ENCODE measurements around the gene SMURF1. TPM values are rescaled to one million over a fixed set of nuclear protein-coding genes. Genes with fewer than 3 reads are reported as not detected.

The SMURF1 gene
- total and polyA plus RNA-seq, 5 experiments from 2014 or later, result 0.95 to 29.1 (median 3.2) TPM

- Mint-ChIP-seq H3K4me3 (no peak overlapping the region), H3K27me3 (no peaks in the 10 kb centered on the region)
- POLR2A ChIA-PET, result no interaction called here
Measured at GRCh38 chr7:99008921-99009530, 134.9 kb downstream of the SMURF1 start.

GRCh38 chr7:99008181-99008631 is 135.7 kb downstream of the SMURF1 start:
- H3K9me3 Mint-ChIP-seq, result no peaks in the 10 kb centered on the region
- POLR2A ChIA-PET, result no interaction called here
- no peaks in the 10 kb centered on the region for H3K27me3 Mint-ChIP-seq
- no peaks in the 10 kb centered on the region for H3K4me1 Mint-ChIP-seq
- no peak for ATAC-seq
- H3K36me3 Mint-ChIP-seq, result peaks cover 9 to 94% (median 48%) of the 10 kb centered on the region in 3 donors
- DNase-seq, result no peak
- H3K27ac Mint-ChIP-seq, result peak overlapping the region in 1 of 10 donors; percentile 11
- H3K4me3 Mint-ChIP-seq, result no peak overlapping the region

More at GRCh38 chr7:99008921-99009530, 134.9 kb downstream of the SMURF1 start:
- no peak for ATAC-seq
- Mint-ChIP-seq H3K4me1 (no peaks in the 10 kb centered on the region), H3K36me3 (peaks cover 9 to 95% (median 51%) of the 10 kb centered on the region in 3 donors), H3K27ac (peak overlapping the region in 1 of 10 donors; percentile 15), H3K9me3 (no peaks in the 10 kb centered on the region)
- no peak for DNase-seq

- no peak for ATAC-seq
- DNase-seq, result no peak
- peak overlapping the region in 2 of 10 donors; percentile 37 to 71 for H3K27ac Mint-ChIP-seq
- peaks cover 5 to 90% (median 37%) of the 10 kb centered on the region in 3 donors for H3K36me3 Mint-ChIP-seq
- POLR2A ChIA-PET, result interaction anchor here (0.6 kb wide), 1 partner anchor 18 kb away, joined by 3 read pairs; no protein-coding TSS in a partner anchor
- no peak overlapping the region for H3K4me3 Mint-ChIP-seq
- H3K9me3 Mint-ChIP-seq, result no peaks in the 10 kb centered on the region
- peaks cover 0 to 3% (median 0%) of the 10 kb centered on the region in 4 donors for H3K4me1 Mint-ChIP-seq
- no peaks in the 10 kb centered on the region for H3K27me3 Mint-ChIP-seq
Measured at GRCh38 chr7:99006739-99007424, 137.0 kb downstream of the SMURF1 start.

GRCh38 chr7:99005776-99006175 is 138.1 kb downstream of the SMURF1 start:
- ATAC-seq (no peak), DNase-seq (no peak)
- H3K27ac Mint-ChIP-seq, result peak overlapping the region in 2 of 10 donors; percentile 36 to 59
- no peaks in the 10 kb centered on the region for H3K27me3 Mint-ChIP-seq
- H3K9me3 Mint-ChIP-seq, result no peaks in the 10 kb centered on the region
- peaks cover 5 to 14% (median 10%) of the 10 kb centered on the region in 4 donors for H3K4me1 Mint-ChIP-seq
- H3K36me3 Mint-ChIP-seq, result peaks cover 5 to 90% (median 30%) of the 10 kb centered on the region in 3 donors
- no peak overlapping the region for H3K4me3 Mint-ChIP-seq
- POLR2A ChIA-PET, result no interaction called here

GRCh38 chr7:99004781-99005500 is 139.0 kb downstream of the SMURF1 start:
- POLR2A ChIA-PET, result interaction anchor here (0.5 kb wide), 1 partner anchor 116 kb away, joined by 5 read pairs; no protein-coding TSS in a partner anchor
- peaks cover 7 to 17% (median 11%) of the 10 kb centered on the region in 4 donors for H3K4me1 Mint-ChIP-seq
- peaks cover 4 to 88% (median 25%) of the 10 kb centered on the region in 3 donors for H3K36me3 Mint-ChIP-seq
- ATAC-seq (no peak), DNase-seq (no peak)
- no peaks in the 10 kb centered on the region for H3K9me3 Mint-ChIP-seq
- H3K4me3 Mint-ChIP-seq, result no peak overlapping the region
- H3K27me3 Mint-ChIP-seq, result no peaks in the 10 kb centered on the region
- H3K27ac Mint-ChIP-seq, result peak overlapping the region in 3 of 10 donors; percentile 9 to 74 (median 31)

GRCh38 chr7:99004216-99004615 is 139.7 kb downstream of the SMURF1 start:
- H3K36me3 Mint-ChIP-seq, result peaks cover 4 to 88% (median 23%) of the 10 kb centered on the region in 3 donors
- H3K9me3 Mint-ChIP-seq, result no peaks in the 10 kb centered on the region
- no peak for DNase-seq
- peaks cover 7 to 17% (median 13%) of the 10 kb centered on the region in 4 donors for H3K4me1 Mint-ChIP-seq
- ATAC-seq, result no peak
- H3K4me3 Mint-ChIP-seq, result no peak overlapping the region
- POLR2A ChIA-PET, result no interaction called here
- H3K27me3 Mint-ChIP-seq, result no peaks in the 10 kb centered on the region
- no peak overlapping the region for H3K27ac Mint-ChIP-seq

- no peak for ATAC-seq
- Mint-ChIP-seq H3K27ac (peak overlapping the region in 1 of 10 donors; percentile 72), H3K9me3 (no peaks in the 10 kb centered on the region), H3K36me3 (peaks cover 4 to 85% (median 23%) of the 10 kb centered on the region in 3 donors), H3K4me1 (peaks cover 7 to 17% (median 13%) of the 10 kb centered on the region in 4 donors), H3K27me3 (no peaks in the 10 kb centered on the region), H3K4me3 (no peak overlapping the region)
- no peak for DNase-seq
- POLR2A ChIA-PET, result no interaction called here
Measured at GRCh38 chr7:99003419-99003818, 140.5 kb downstream of the SMURF1 start.

GRCh38 chr7:99002827-99003212 is 141.1 kb downstream of the SMURF1 start:
- DNase-seq (no peak), ATAC-seq (no peak)
- no peaks in the 10 kb centered on the region for H3K27me3 Mint-ChIP-seq
- peaks cover 4 to 81% (median 23%) of the 10 kb centered on the region in 3 donors for H3K36me3 Mint-ChIP-seq
- H3K4me1 Mint-ChIP-seq, result peaks cover 7 to 17% (median 13%) of the 10 kb centered on the region in 4 donors
- H3K9me3 Mint-ChIP-seq, result no peaks in the 10 kb centered on the region
- POLR2A ChIA-PET, result no interaction called here
- H3K4me3 Mint-ChIP-seq, result peak overlapping the region in 1 of 10 donors; percentile 39
- H3K27ac Mint-ChIP-seq, result peak overlapping the region in 2 of 10 donors; percentile 4 to 82

- DNase-seq, result no peak
- peaks cover 4 to 81% (median 23%) of the 10 kb centered on the region in 3 donors for H3K36me3 Mint-ChIP-seq
- H3K4me1 Mint-ChIP-seq, result peaks cover 7 to 17% (median 13%) of the 10 kb centered on the region in 4 donors
- no peak for ATAC-seq
- H3K9me3 Mint-ChIP-seq, result no peaks in the 10 kb centered on the region
- H3K4me3 Mint-ChIP-seq, result no peak overlapping the region
- peak overlapping the region in 4 of 10 donors; percentile 56 to 82 (median 63) for H3K27ac Mint-ChIP-seq
- no peaks in the 10 kb centered on the region for H3K27me3 Mint-ChIP-seq
- POLR2A ChIA-PET, result interaction anchor here (1.0 kb wide), 1 partner anchor 11 kb away, joined by 3 read pairs; no protein-coding TSS in a partner anchor
Measured at GRCh38 chr7:99002148-99002826, 141.6 kb downstream of the SMURF1 start.

- POLR2A ChIA-PET, result interaction anchor here (1.0 kb wide), 2 partner anchors 11 to 12 kb away, joined by 3 read pairs; no protein-coding TSS in a partner anchor
- Mint-ChIP-seq H3K4me3 (peak overlapping the region in 9 of 10 donors; percentile 5 to 66 (median 50)), H3K36me3 (peaks cover 4 to 79% (median 16%) of the 10 kb centered on the region in 3 donors), H3K4me1 (peaks cover 7 to 17% (median 13%) of the 10 kb centered on the region in 4 donors), H3K27ac (peak overlapping the region; percentile 33 to 84 (median 72)), H3K9me3 (no peaks in the 10 kb centered on the region), H3K27me3 (no peaks in the 10 kb centered on the region)
- ATAC-seq (peak; percentile 61 to 64), DNase-seq (peak in 1 of 10 donors; percentile 9)
Measured at GRCh38 chr7:99001482-99002147, 142.3 kb downstream of the SMURF1 start.

GRCh38 chr7:99000904-99001465 is 142.9 kb downstream of the SMURF1 start:
- DNase-seq (peak in 5 of 10 donors; percentile 8 to 34 (median 26)), ATAC-seq (peak; percentile 82 to 89)
- Mint-ChIP-seq H3K36me3 (peaks cover 4 to 76% (median 13%) of the 10 kb centered on the region in 3 donors), H3K27me3 (no peaks in the 10 kb centered on the region), H3K27ac (peak overlapping the region; percentile 33 to 84 (median 66)), H3K9me3 (no peaks in the 10 kb centered on the region), H3K4me1 (peaks cover 10 to 21% (median 16%) of the 10 kb centered on the region in 4 donors), H3K4me3 (peak overlapping the region in 9 of 10 donors; percentile 5 to 66 (median 50))
- POLR2A ChIA-PET, result interaction anchor here (1.0 kb wide), 2 partner anchors 10 to 12 kb away, joined by 3 read pairs; no protein-coding TSS in a partner anchor
